Astrocyte of the cerebellum (primary cell): ENCODE measurements around the gene HSD17B2.
A peak's percentile ranks its signal among the peaks of the same experiment; 100 is the strongest.

Experiments used
- DNase-seq: peaks from one replicate; pipeline ENCODE4 v3.0.0-alpha.2; 2011; ENCODE audit warnings: low read depth
- H3K4me3 ChIP-seq: 2 replicates; pipeline ENCODE4 v1.5.1; 2011; ENCODE audit warnings: mild to moderate bottlenecking, low read depth, low read length, moderate library complexity
- CTCF ChIP-seq: IDR thresholded peaks from 2 replicates; pipeline ENCODE4 v1.5.1; 2012; ENCODE audit warnings: low read length, low read depth, moderate library complexity, mild to moderate bottlenecking; ENCODE audit errors: missing control alignments
- in situ Hi-C: cut with HindIII; loops from 2 replicates; pipeline ENCODE4 v1.10.0; 2017; ENCODE audit warnings: low sequenced_read_pairs

The HSD17B2 gene

GRCh38 chr16:82085011-82085779 is 50.1 kb downstream of the HSD17B2 start:
- DNase-seq, result no peak
- H3K4me3 ChIP-seq, result no peak overlapping the region
- in situ Hi-C loops, result no loop called here
- no peak for TF ChIP-seq CTCF

GRCh38 chr16:82088483-82088882 is 53.4 kb downstream of the HSD17B2 start:
- no peak for DNase-seq
- TF ChIP-seq CTCF, result no peak
- H3K4me3 ChIP-seq, result no peak overlapping the region
- in situ Hi-C loops, result no loop called here

GRCh38 chr16:82091241-82091640 is 56.2 kb downstream of the HSD17B2 start:
- in situ Hi-C loops, result no loop called here
- peak; percentile 68 for DNase-seq
- no peak overlapping the region for H3K4me3 ChIP-seq
- TF ChIP-seq CTCF, result no peak

GRCh38 chr16:82092711-82093110 is 57.7 kb downstream of the HSD17B2 start:
- DNase-seq, result no peak
- in situ Hi-C loops, result no loop called here
- H3K4me3 ChIP-seq, result no peak overlapping the region
- TF ChIP-seq CTCF, result no peak

GRCh38 chr16:82093666-82094300 is 58.7 kb downstream of the HSD17B2 start:
- no peak overlapping the region for H3K4me3 ChIP-seq
- no peak for DNase-seq
- in situ Hi-C loops, result no loop called here
- no peak for TF ChIP-seq CTCF

- TF ChIP-seq CTCF, result no peak
- in situ Hi-C loops, result no loop called here
- no peak overlapping the region for H3K4me3 ChIP-seq
- no peak for DNase-seq
These were observed 60.0 kb downstream of the HSD17B2 start for GRCh38 chr16:82094942-82095540.
